HuH-7.5 (cell line): ENCODE measurements around the gene DEUP1.
"Not testable (repeated sequence)": the region's sequence is repeated elsewhere in the genome, so short reads cannot be mapped to it uniquely, and the experiment has no call there.

Experiments used
- DNase-seq: peaks from one replicate; pipeline ENCODE4 v3.0.0; 2011; ENCODE audit warnings: low spot score

DEUP1 gene

GRCh38 chr11:93330446-93330984 lies at the start of gene DEUP1:
Gene DEUP1 (plus strand): TSS chr11:93330742. CDS start chr11:93332260, 1,518 bp downstream.
- DNase-seq: no peak

- DNase-seq: no peak
Measured at GRCh38 chr11:93285430-93285829, 45.1 kb upstream of the DEUP1 start.

DNA sequence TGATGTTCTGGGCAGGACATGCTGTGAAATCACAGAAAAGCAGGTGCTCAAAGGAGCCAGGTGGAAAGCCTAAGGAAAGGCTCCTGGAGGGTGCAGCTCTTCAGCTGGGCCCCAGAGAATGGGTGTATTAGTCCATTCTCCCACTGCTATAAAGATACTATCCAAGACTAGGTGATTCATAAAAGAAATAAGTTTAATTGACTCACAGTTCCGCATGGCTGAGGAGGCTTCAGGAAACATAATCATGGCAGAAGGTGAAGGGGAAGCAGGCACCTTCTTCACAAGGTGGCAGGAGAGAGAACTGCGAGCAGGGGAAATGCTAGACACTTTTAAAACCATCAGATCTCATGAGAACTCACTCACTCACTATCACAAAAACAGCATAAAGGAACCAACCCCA lies 43.1 kb upstream of the DEUP1 start:
- DNase-seq: no peak

GRCh38 chr11:93288079-93288478 lies 42.5 kb upstream of the DEUP1 start:
- no peak for DNase-seq

GRCh38 chr11:93288767-93289166 lies 41.8 kb upstream of the DEUP1 start:
- no peak for DNase-seq

DNA sequence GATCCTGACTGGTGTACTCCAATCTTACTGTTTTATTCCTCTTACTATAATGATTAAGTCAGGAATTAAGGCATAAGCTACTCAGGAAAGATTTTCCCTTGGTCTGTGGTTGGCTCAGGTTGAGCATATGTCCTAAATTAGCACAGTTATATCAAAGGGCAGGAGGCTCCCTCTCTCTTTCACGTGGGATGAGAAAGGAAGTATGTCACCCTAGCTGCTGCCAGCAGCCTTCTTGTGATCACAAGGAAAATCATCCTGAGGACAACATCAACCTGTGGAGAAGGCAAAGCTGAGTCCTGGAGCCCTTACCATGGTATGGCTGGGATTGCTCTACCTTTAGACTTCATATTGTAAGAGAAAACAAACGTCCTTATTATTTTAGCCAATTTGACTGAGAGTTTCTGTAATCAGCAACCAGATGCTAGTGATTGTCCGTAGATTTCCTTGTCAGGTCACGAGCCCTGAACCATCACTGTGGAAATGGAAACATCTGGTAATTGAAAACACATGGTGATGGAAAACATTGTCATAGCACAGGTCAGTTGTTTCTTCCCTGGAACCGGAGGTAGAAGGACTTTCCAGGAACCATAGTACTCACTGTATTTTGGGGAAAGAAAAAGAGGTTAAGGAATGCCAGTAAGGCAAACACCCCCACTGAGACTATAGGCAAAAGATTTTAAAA lies 40.6 kb upstream of the DEUP1 start:
- DNase-seq: no peak

DNA sequence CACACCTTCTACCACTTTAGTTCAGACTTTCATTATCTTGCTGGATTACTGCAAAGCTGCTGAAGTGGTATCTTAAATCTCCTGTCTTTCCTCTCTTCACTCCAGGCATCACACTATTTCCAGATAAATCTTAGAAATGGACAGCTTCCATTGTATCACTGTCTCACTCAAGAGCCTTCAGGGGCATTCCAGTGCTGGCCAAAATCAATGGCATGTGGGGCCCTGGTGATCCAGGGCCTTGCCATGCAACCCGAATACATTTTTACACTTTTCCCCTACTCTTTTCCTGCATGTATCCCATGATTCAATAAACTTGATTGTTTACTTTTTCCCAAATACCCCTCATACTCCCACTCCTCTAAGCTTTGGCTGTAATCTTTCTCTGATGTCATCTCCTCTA lies 39.4 kb upstream of the DEUP1 start:
- no peak for DNase-seq

- no peak for DNase-seq
Measured at GRCh38 chr11:93291898-93292297, 38.6 kb upstream of the DEUP1 start.

DNA sequence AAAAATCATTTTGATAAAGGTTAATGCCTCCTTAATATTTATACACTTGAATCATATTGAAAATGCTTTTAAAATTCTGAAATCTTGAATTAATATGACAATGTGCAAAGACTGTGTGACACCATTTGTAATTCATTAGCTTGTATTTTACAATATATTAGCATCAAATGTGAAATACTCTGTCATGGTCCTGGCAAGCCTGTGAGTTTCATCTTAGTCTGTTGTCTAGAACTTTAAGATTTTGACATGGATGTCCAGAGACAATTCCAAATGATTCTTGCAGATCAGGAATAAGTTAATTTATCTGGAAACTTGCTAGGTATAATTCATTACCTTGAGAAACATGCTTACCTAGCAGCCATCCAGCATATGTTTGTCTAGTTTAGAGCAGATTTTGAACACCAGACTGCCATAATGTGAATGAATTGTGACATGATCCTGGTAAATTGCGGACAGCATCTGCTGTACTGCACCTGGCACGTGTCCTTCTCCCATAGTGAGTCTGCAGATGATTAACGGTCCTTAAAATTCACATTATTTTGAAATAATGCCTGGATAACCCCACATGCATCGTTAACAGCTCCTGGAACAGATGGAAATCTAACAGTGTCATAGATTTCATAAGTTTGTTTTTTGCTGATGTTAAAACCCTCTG lies 34.5 kb upstream of the DEUP1 start:
- DNase-seq: no peak

- no peak for DNase-seq
Measured at GRCh38 chr11:93303689-93304088, 26.9 kb upstream of the DEUP1 start.

DNA sequence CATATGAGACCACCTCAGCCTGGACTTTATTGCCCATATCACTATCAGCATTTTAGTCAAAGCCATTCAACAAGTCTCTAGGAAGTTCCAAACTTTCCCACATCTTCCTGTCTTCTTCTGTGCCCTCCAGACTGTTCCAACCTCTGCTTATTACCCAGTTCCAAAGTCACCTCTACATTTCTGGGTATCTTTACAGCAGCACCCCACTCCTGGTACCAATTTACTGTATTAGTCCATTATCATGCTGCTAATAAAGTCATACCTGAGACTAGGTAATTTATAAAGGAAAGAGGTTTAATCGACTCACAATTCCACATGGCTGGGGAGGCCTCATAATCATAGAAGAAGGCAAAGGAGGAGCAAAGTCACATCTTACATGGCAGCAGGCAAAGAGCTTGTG lies 16.1 kb upstream of the DEUP1 start:
- not testable (repeated sequence) for DNase-seq

DNA sequence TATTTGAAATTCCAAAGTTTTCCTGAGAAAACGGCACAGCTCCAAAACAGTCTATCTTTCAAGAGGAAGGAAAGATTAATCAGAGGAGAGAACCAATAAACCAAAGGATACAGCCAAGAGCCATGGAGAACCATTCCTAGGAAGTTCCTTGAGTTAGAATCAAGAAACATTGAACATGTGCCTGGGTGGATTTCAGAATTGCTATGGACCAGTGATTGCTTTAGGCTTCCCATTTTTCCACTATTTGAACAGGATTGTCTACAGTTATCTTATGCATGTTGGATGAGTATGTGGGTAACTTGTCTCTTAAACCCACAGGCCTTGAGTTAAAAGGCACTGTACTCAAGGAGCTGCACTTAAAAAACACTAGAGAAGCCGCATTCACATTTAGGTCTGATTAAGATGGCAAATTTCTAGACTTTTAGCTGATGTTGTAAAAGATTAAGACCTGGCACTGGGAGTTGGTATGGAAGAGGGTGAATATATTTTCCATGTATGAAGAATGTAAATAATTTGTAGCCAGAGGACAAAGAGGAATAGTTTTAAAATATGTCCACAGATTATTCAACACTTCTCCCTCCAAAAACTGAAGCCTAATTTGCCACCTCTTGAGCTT lies 11.2 kb upstream of the DEUP1 start:
- DNase-seq: no peak

DNA sequence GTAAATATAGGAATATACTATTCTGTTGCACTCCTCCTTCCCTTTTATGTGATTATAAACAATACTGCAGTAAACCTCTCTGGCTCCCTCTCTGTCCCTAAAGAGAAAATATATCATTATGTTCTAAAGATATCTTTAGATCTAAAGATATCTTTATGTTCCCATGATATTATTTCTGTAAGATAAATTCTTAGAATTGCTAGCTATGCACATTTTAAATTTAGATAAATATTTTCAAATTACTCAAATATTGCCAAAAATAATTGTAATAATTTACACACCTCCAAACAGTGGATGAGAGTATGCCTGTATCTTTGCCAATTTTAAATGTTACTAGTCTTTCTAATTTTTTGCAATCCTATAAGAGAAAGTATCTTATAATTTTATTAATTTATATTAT lies 10.3 kb upstream of the DEUP1 start:
- DNase-seq: no peak

DNA sequence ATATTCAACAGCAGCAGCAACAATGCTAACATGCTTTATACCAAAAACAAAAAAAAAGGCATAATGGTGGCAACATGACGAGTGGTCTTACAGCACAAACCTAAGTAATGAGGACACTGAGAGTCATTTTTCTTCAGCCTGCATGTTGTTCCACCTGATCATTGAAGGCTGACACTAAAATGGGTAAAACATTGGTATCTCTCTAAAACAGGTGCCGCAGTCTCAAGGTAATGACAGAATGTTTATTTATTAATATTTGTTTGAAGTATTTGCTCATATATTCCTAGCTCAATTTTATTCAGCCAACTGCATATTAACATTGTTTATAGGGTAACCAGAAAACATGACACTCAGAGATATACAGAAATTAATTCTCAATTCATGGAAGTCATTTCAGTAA lies 8.3 kb upstream of the DEUP1 start:
- no peak for DNase-seq

DNA sequence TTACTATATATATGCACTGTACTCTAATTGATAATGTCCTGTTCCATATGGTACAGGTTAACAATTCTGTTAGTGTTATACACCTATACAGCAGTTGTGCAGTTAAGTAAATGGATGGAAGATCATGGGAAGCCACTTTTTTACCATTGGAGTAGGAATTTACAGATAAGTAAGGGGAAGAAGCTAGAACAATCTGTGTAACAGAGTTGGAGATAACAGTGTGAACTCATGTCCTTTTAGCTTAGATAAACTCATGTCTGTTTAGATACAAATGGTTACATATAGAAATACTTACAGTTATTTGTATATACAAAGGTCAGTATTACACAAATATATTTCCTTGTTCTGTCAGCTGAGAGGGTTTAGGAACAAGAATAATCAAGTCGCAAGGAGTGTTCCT lies 6.8 kb upstream of the DEUP1 start:
- DNase-seq: no peak

GRCh38 chr11:93324500-93324899 lies 6.0 kb upstream of the DEUP1 start:
- no peak for DNase-seq

- DNase-seq: no peak
Measured at GRCh38 chr11:93326681-93327080, 3.9 kb upstream of the DEUP1 start.

DNA sequence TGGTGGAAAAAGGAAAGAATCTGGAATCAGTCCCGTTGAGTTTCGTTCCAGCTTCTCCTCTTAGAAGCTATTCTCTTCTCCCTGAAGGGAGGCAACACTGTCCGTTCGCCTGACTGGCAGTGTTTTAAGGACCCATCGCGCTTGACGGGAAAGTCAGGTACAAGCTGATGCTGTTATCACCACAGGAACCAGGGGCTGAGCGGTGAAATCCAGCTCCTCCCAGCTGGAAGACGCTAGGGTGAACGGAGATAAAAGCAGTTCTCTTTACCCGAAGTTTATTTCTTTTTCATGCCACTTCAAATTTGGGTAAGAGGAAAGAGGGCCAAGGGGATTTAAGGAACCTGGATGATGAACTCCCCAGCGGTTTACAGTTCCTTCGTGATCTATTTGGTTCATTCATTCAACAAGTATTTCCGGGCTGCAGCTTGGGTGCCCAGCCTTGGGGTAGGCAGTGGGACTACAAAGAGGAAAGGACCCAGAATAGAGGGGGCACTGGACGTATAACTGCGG lies 551 bp upstream of the DEUP1 start:
- DNase-seq: no peak

- DNase-seq: no peak
Measured at GRCh38 chr11:93340223-93340622, 9.7 kb downstream of the DEUP1 start.

GRCh38 chr11:93344855-93345333 lies 14.4 kb downstream of the DEUP1 start:
- DNase-seq: no peak

GRCh38 chr11:93348930-93349329 lies 18.4 kb downstream of the DEUP1 start:
- no peak for DNase-seq

- DNase-seq: no peak
Measured at GRCh38 chr11:93350835-93351234, 20.3 kb downstream of the DEUP1 start.

DNA sequence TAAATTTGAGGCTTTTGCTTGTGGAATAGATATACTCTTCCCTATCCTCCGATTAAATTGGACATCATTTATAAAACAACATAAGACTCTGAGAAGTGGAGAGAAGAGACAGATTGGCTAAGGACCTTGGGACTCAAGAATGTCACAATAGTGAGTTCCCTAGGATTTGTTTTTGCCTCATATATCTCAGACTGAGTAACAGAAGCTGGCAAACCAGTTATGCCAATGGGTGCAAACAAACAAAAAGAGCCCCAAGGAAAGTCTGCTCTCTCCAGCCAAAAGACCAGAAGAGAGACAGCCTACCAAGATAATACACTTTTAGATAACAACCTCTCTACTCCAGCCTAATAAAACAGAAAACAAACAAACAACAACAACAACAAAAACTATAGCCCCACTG lies 28.9 kb downstream of the DEUP1 start:
- no peak for DNase-seq
